ENCODE data around the gene UBA5. TPM values are rescaled to one million over a fixed set of nuclear protein-coding genes. Genes with fewer than 3 reads are reported as not detected.

UBA5 gene
- total and polyA plus RNA-seq, 9 of the 15 experiments (the other 6 are each of a cell fraction or from before 2014, with no cell fraction given): 8.1 to 71.1 (median 29.4) TPM

- TF ChIP-seq ZNF655 (CRISPR knock-in tag; IDR thresholded peaks at IDR 0.05) (no peak), STAT5A (IDR thresholded peaks at IDR 0.05; ENCODE audit: borderline replicate concordance, low read length) (no peak)
Measured at GRCh38 chr3:132625613-132626012, 34.5 kb upstream of the UBA5 start (continued).

GRCh38 chr3:132626955-132627354, 33.2 kb upstream of the UBA5 start:
- Histone ChIP-seq H3K79me2 (ENCODE audit: control insufficient read depth, insufficient read depth, low read length) (no peaks in the 10 kb centered on the region), H3K9ac (ENCODE audit: insufficient read depth in 1 of 2, low read depth in 2 of 2, low read length in 2 of 2) (no peak overlapping the region), H3K9me3 (replicated peaks; ENCODE audit: control insufficient read depth, insufficient read depth, low read depth, low read length) (no peaks in the 10 kb centered on the region), H3K36me3 (ENCODE audit: control insufficient read depth, insufficient read depth, low read length) (no peaks in the 10 kb centered on the region), H4K20me1 (replicated peaks; ENCODE audit: control insufficient read depth, insufficient read depth, low read length) (no peaks in the 10 kb centered on the region), H3K27ac (ENCODE audit: extremely low read depth, low read depth, low read length) (no peak overlapping the region), H2AFZ (ENCODE audit: low read depth, low read length) (no peak overlapping the region), H3K9me1 (ENCODE audit: control insufficient read depth, insufficient read depth, low read length) (no peaks in the 10 kb centered on the region), H3K4me2 (ENCODE audit: insufficient read depth, low read length) (no peak overlapping the region), H3K27me3 (ENCODE audit: control insufficient read depth in 2 of 2, insufficient read depth in 2 of 2, low read length in 2 of 2) (no peaks in the 10 kb centered on the region), H3K4me3 (no peak overlapping the region), H3K4me1 (replicated peaks in 1 of 2; ENCODE audit: control insufficient read depth in 2 of 2, insufficient read depth in 2 of 2, low read length in 2 of 2) (no peaks in the 10 kb centered on the region)
- 58% methylated on average over 5 of the region's 6 CpGs for WGBS (ENCODE audit: insufficient coverage, low coverage, missing lambda C conversion rate)
- ChIA-PET CTCF (ENCODE audit: low intra/inter-chr PET ratio) (no interaction called here), POLR2A (no interaction called here)
- in situ Hi-C loops (cut with MboI) (no loop called here), intact Hi-C loops (cut with micrococcal nuclease) (no loop called here)
- TF ChIP-seq KDM1A (IDR thresholded peaks at IDR 0.05) (no peak), ARID4B (CRISPR knock-in tag; IDR thresholded peaks at IDR 0.05) (no peak), ATF4 (CRISPR knock-in tag; IDR thresholded peaks at IDR 0.05) (no peak), L3MBTL2 (IDR thresholded peaks at IDR 0.05) (no peak), HLTF (IDR thresholded peaks at IDR 0.05) (no peak), PRPF4 (IDR thresholded peaks at IDR 0.05; ENCODE audit: insufficient read depth, low read depth, low read length, poor library complexity, severe bottlenecking) (no peak), RBM17 (IDR thresholded peaks at IDR 0.05; ENCODE audit: borderline replicate concordance, low read depth, low read length) (no peak), MED1 (CRISPR knock-in tag; IDR thresholded peaks at IDR 0.05; ENCODE audit: borderline replicate concordance) (no peak), SP2 (IDR thresholded peaks at IDR 0.05; ENCODE audit: extremely low read depth, low read depth, low read length, poor library complexity, severe bottlenecking) (no peak), HOXB6 (CRISPR knock-in tag; IDR thresholded peaks at IDR 0.05; ENCODE audit: borderline replicate concordance) (no peak), MAFG (tag; conservative IDR thresholded peaks at IDR 0.05) (no peak), EGR1 (conservative IDR thresholded peaks at IDR 0.05) (no peak)
- BruUV-seq (replicated peaks): no TSS peak
- DNase-seq (ENCODE audit: extremely low read depth in 1 of 4, low spot score in 3 of 4) (no peak), FAIRE-seq (no peak), ATAC-seq (no peak)

Data from K562 (cell line).